A549 (cell line): Measurements from ENCODE around the gene DOC2A. TPM values are rescaled to one million over a fixed set of nuclear protein-coding genes. Genes with fewer than 3 reads are reported as not detected.
A peak's percentile ranks its signal among the peaks of the same experiment; 100 is the strongest.
"Not testable (repeated sequence)": the region's sequence is repeated elsewhere in the genome, so short reads cannot be mapped to it uniquely, and the experiment has no call there.

Experiments
- ATAC-seq, 2 experiments: fragments of 200-7000 bp in 1 of 2; fragments of >200 bp in 1 of 2; cut with Nextera tagmentation in 1 of 2; cut with Tn5 transposase in 1 of 2; 3 replicates each; pipeline versions ENCODE4 v1.8.0 to v1.9.1; 2018 to 2020; ENCODE audit warnings: mild to moderate bottlenecking in 1 of 2, moderate library complexity in 1 of 2
- CTCF ChIA-PET: fragments of 300-600 bp; sonication (Branson Sonifier 250); formaldehyde crosslinking; extraction: SDS; loops from one replicate; lab custom pipeline; 2021; ENCODE audit warnings: antibody characterized with exemption, inconsistent platforms; lab: Yijun Ruan, JAX
- POLR2A ChIA-PET: fragments of 350-600 bp; formaldehyde crosslinking; extraction: SDS; loops from one replicate; lab custom pipeline; 2021; ENCODE audit warnings: antibody characterized with exemption, inconsistent platforms; lab: Yijun Ruan, JAX
- DNase-seq, 2 experiments: peaks; one replicate each; pipeline versions ENCODE4 v3.0.0 to v3.0.0-alpha.2; 2011 to 2016; ENCODE audit warnings: low read depth in 1 of 2, low spot score in 1 of 2
- FAIRE-seq: peaks from 2 replicates; lab custom pipeline; 2011; peaks lifted over from hg19 to GRCh38; lab: Jason Lieb, UNC
- H3K27ac ChIP-seq, 2 experiments: fragments of >200 bp; sonication (Bioruptor Twin); formaldehyde crosslinking; 3 replicates each; pipeline ENCODE4 v1.5.1; 2016 to 2017
- H3K4me1 ChIP-seq: fragments of >200 bp; sonication (Bioruptor Twin); formaldehyde crosslinking; 3 replicates; pipeline ENCODE4 v1.6.1; 2016
- H3K4me2 ChIP-seq: fragments of >200 bp; sonication (Bioruptor Twin); formaldehyde crosslinking; 3 replicates; pipeline ENCODE4 v1.6.1; 2016
- H3K4me3 ChIP-seq: fragments of >200 bp; sonication (Bioruptor Twin); formaldehyde crosslinking; 3 replicates; pipeline ENCODE4 v1.5.1; 2016
- H3K9me3 ChIP-seq: fragments of >200 bp; sonication (Bioruptor Twin); formaldehyde crosslinking; 3 replicates; pipeline ENCODE4 v1.6.1; 2016
- CEBPB ChIP-seq, 2 experiments: fragments of >200 bp in 1 of 2; sonication (Bioruptor Twin) in 1 of 2; formaldehyde crosslinking in 1 of 2; IDR thresholded peaks; 2 replicates each; pipeline ENCODE4 v1.6.1; 2012 to 2016
- EHMT2 ChIP-seq: fragments of 200-600 bp; sonication (generic); IDR thresholded peaks from 2 replicates; pipeline ENCODE4 v1.6.1; 2016; ENCODE audit warnings: antibody characterized with exemption, low read depth, mild to moderate bottlenecking, moderate library complexity
- FOSL2 ChIP-seq, 2 experiments: fragments of 450-650 bp in 1 of 2; fragments of >200 bp in 1 of 2; sonication (Bioruptor Twin) in 1 of 2; formaldehyde crosslinking; IDR thresholded peaks; 2 replicates each; pipeline versions ENCODE4 v1.5.0 to v1.6.1; 2016 to 2020; ENCODE audit warnings: mild to moderate bottlenecking in 1 of 2, moderate library complexity in 1 of 2
- FOXS1 ChIP-seq: fragments of 250-450 bp; sonication (Bioruptor Pico); IDR thresholded peaks from 2 replicates; pipeline ENCODE4 v1.5.0; 2020; ENCODE audit warnings: mild to moderate bottlenecking, moderate library complexity
- GATA3 ChIP-seq: IDR thresholded peaks from 2 replicates; pipeline ENCODE4 v1.6.1; 2012; ENCODE audit warnings: borderline replicate concordance
- HEYL ChIP-seq: fragments of 250-450 bp; sonication (Bioruptor Pico); IDR thresholded peaks from 2 replicates; pipeline ENCODE4 v1.8.0; 2021; ENCODE audit warnings: mild to moderate bottlenecking, moderate library complexity
- HOXB13 ChIP-seq: fragments of 250-450 bp; sonication (Bioruptor Pico); IDR thresholded peaks from 2 replicates; pipeline ENCODE4 v1.5.0; 2020; ENCODE audit warnings: low read depth, mild to moderate bottlenecking, moderate library complexity
- JUNB ChIP-seq: fragments of >200 bp; sonication (Bioruptor Twin); formaldehyde crosslinking; IDR thresholded peaks from 2 replicates; pipeline ENCODE4 v1.6.1; 2016
- KDM5A ChIP-seq: fragments of 200-600 bp; sonication (generic); IDR thresholded peaks from 2 replicates; pipeline ENCODE4 v1.6.1; 2016; ENCODE audit warnings: antibody characterized with exemption, mild to moderate bottlenecking
- MAFK ChIP-seq: fragments of 450-650 bp; IDR thresholded peaks from 2 replicates; pipeline ENCODE4 v1.6.1; 2014; ENCODE audit not compliant: partially characterized antibody
- NFE2L2 ChIP-seq: fragments of 150-350 bp; conservative IDR thresholded peaks from 2 replicates; pipeline ENCODE4 v1.6.1; 2014; ENCODE audit warnings: low read length
- PHF8 ChIP-seq: fragments of 200-600 bp; sonication (generic); IDR thresholded peaks from 2 replicates; pipeline ENCODE4 v1.6.1; 2016; ENCODE audit warnings: low read depth, mild to moderate bottlenecking, antibody characterized with exemption, moderate library complexity, borderline replicate concordance
- RAD21 ChIP-seq, 2 experiments: fragments of >200 bp in 1 of 2; sonication (Bioruptor Twin) in 1 of 2; formaldehyde crosslinking in 1 of 2; IDR thresholded peaks in 1 of 2; conservative IDR thresholded peaks in 1 of 2; 2 replicates in 1 of 2; 3 replicates in 1 of 2; pipeline ENCODE4 v1.6.1; 2012 to 2018; ENCODE audit warnings: inconsistent platforms in 1 of 2
- RARB ChIP-seq: fragments of 250-450 bp; sonication (Bioruptor Pico); IDR thresholded peaks from 2 replicates; pipeline ENCODE4 v1.8.0; 2021; ENCODE audit warnings: mild to moderate bottlenecking, moderate library complexity
- SREBF2 ChIP-seq: fragments of 450-650 bp; IDR thresholded peaks from 2 replicates; pipeline ENCODE4 v1.6.1; 2014; ENCODE audit warnings: mild to moderate bottlenecking, moderate library complexity
- TFCP2L1 ChIP-seq: fragments of 250-450 bp; sonication (Bioruptor Pico); IDR thresholded peaks from 2 replicates; pipeline ENCODE4 v1.5.0; 2021; ENCODE audit warnings: mild to moderate bottlenecking
- ZFP36 ChIP-seq: fragments of 450-650 bp; IDR thresholded peaks from 2 replicates; pipeline ENCODE4 v1.6.1; 2014; ENCODE audit warnings: borderline replicate concordance; ENCODE audit not compliant: partially characterized antibody
- ZNF302 ChIP-seq: fragments of 250-450 bp; sonication (Bioruptor Pico); IDR thresholded peaks from 2 replicates; pipeline ENCODE4 v1.9.0; 2021; ENCODE audit warnings: inconsistent platforms, mild to moderate bottlenecking, moderate library complexity
- WGBS: methylation state at CpG from one replicate; pipeline ENCODE4 v1.1.6; 2017; ENCODE audit errors: missing lambda C conversion rate; 5-methylcytosine and 5-hydroxymethylcytosine counted together
- polyA plus RNA-seq, 4 experiments: library from polyadenylated mRNA; depleted of rRNA in 3 of 4; stranded (reverse); fragments of >200 nt; fragmentation: RNase III in 1 of 4; extraction: RNeasy Plus Mini Kit Qiagen cat#74134 plus additional on column Dnase treatment in 1 of 4; gene quantifications; 2 replicates in 3 of 4; 3 replicates in 1 of 4; pipeline ENCODE4 v1.2.3, GENCODE V29; 2011 to 2017
- TF ChIP-seq, protein P1 (sequence below): IDR thresholded peaks from 2 replicates; pipeline ENCODE4 v1.6.1; 2012

The DOC2A gene
- polyA plus RNA-seq, 2 of the 4 experiments (the other 2 are of a cell fraction), result 2.5 to 5.5 TPM

GRCh38 chr16:30018731-30019158 lies 7.9 kb upstream of the DOC2A start:
- POLR2A ChIA-PET, result no interaction called here
- no peak overlapping the region for H3K4me3 ChIP-seq
- H3K4me1 ChIP-seq, result no peaks in the 10 kb centered on the region
- no peak overlapping the region for H3K4me2 ChIP-seq
- H3K27ac ChIP-seq, result no peak overlapping the region
- FAIRE-seq (no peak), ATAC-seq (no peak), DNase-seq (no peak)
- TF ChIP-seq FOSL2 (IDR thresholded peaks at IDR 0.05), result no peak
- TF ChIP-seq FOSL2 (CRISPR knock-in tag; IDR thresholded peaks at IDR 0.05), result peak; percentile 9; the same call in 1 of the 2 replicates
- TF ChIP-seq PHF8, result no peak
- TF ChIP-seq KDM5A, result no peak
- no peaks in the 10 kb centered on the region for H3K9me3 ChIP-seq
- WGBS, result 63% methylated on average over 4 of the region's 4 CpGs
- CTCF ChIA-PET, result interaction anchor here (1.3 to 4.1 kb wide), 6 partner anchors 13 to 327 kb away, joined by 3 to 26 read pairs (median 6); partner anchors contain the start of gene CDIPT

DNA sequence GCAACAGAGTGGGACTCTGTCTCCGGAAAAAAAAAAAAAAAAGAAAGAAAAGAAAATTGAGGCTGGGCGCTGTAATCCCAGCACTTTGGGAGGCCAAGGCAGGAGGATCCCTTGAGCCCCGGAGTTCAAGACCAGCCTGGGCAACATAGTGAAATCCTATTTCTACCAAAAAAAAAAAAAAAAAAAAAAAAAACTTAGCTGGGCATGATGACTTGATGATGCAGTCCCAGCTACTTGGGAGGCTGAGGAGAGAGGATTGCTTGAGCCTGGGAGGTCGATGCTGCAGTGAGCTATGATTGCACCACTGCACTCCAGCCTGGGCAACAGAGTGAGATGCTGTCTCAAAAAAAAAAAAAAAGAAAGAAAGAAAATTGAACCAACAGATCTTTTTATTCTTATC lies 7.1 kb upstream of the DOC2A start:
- H3K4me1 ChIP-seq, DNase-seq, H3K27ac ChIP-seq, FAIRE-seq, H3K4me2 ChIP-seq, H3K9me3 ChIP-seq, ATAC-seq, POLR2A ChIA-PET, H3K4me3 ChIP-seq: not testable (repeated sequence)
- 53% methylated on average over 4 of the region's 4 CpGs for WGBS
- CTCF ChIA-PET, result interaction anchor here (1.2 to 4.1 kb wide), 6 partner anchors 12 to 210 kb away, joined by 3 to 26 read pairs (median 6); partner anchors contain the start of gene CDIPT

- ATAC-seq (no peak), DNase-seq (no peak)
- Histone ChIP-seq H3K4me1 (no peaks in the 10 kb centered on the region), H3K9me3 (no peaks in the 10 kb centered on the region)
- WGBS, result 99% methylated on average over 2 of the region's 2 CpGs
- POLR2A ChIA-PET, result no interaction called here
- no peak for TF ChIP-seq KDM5A
- no peak for TF ChIP-seq RAD21 (conservative IDR thresholded peaks at IDR 0.05 in 1 of 2, IDR thresholded peaks at IDR 0.05 in 1 of 2)
- TF ChIP-seq NFE2L2, result no peak
- TF ChIP-seq CEBPB (IDR thresholded peaks at IDR 0.05), result no peak
- TF ChIP-seq GATA3, result no peak
- TF ChIP-seq HEYL (CRISPR knock-in tag), result no peak
- TF ChIP-seq EHMT2, result no peak
- no peak for TF ChIP-seq ZNF302 (CRISPR knock-in tag)
- TF ChIP-seq, all 56 proteins: peak for 0
- H3K4me2 ChIP-seq, result no peak overlapping the region
- no peak overlapping the region for H3K4me3 ChIP-seq
- FAIRE-seq, result no peak
- no peak overlapping the region for H3K27ac ChIP-seq
- CTCF ChIA-PET, result interaction anchor here (0.6 to 4.1 kb wide), 4 partner anchors 11 to 209 kb away, joined by 3 to 26 read pairs (median 10); partner anchors contain the start of gene TMEM219
These were observed 6.4 kb upstream of the DOC2A start for GRCh38 chr16:30017277-30017656.

DNA sequence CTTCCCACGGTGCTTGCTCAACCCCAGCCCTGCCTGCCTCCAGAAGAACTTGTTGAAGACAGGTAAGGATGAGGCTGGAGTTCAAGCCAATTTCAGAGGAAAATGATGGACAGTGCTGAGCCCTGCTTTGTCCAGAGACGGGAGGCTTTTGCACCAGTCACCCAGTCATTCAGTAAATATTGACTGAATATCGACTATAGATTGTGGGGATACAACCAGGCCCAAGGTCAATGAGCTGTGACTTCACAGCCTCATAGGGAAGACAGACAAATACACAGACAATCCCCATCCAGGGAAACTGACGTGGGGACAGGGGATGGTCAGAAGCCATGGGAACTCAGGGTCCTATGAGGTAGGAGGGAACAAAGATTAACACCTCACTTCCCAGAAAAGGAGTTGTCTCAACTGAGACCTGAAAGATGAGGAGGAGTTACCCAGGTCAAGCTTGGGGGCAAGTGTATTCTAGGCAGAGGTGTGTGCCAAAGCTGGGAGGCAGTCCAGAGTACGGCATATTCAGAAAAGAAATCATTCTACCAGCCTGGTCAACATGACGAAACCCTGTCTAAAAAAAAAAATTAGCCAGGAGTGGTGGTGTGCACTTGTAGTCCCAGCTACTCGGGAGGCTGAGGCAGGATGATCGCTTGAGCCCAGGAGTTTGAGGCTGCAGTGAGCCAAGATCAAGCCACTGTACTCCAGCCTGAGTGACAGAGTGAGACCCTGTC lies 5.9 kb upstream of the DOC2A start:
- no peaks in the 10 kb centered on the region for H3K9me3 ChIP-seq
- H3K4me3 ChIP-seq, result no peak overlapping the region
- 54% methylated on average over 8 of the region's 8 CpGs for WGBS
- H3K4me1 ChIP-seq, result no peaks in the 10 kb centered on the region
- FAIRE-seq (no peak), ATAC-seq (no peak), DNase-seq (no peak)
- ChIA-PET POLR2A (no interaction called here), CTCF (interaction anchor here (0.6 to 4.1 kb wide), 5 partner anchors 11 to 201 kb away, joined by 3 to 26 read pairs (median 3); partner anchors contain the start of genes PAGR1 and TMEM219)
- H3K27ac ChIP-seq, result no peak overlapping the region
- TF ChIP-seq JUNB (no peak), RARB (CRISPR knock-in tag) (no peak), ZFP36 (no peak), HEYL (CRISPR knock-in tag) (no peak), TFCP2L1 (no peak), MAFK (no peak), RAD21 (conservative IDR thresholded peaks at IDR 0.05 in 1 of 2, IDR thresholded peaks at IDR 0.05 in 1 of 2) (no peak), SREBF2 (no peak), HOXB13 (CRISPR knock-in tag) (no peak), ZNF302 (CRISPR knock-in tag) (no peak), FOXS1 (no peak), FOSL2 (IDR thresholded peaks at IDR 0.05) (no peak), FOSL2 (CRISPR knock-in tag; IDR thresholded peaks at IDR 0.05) (no peak)
- TF ChIP-seq, protein P1, sequence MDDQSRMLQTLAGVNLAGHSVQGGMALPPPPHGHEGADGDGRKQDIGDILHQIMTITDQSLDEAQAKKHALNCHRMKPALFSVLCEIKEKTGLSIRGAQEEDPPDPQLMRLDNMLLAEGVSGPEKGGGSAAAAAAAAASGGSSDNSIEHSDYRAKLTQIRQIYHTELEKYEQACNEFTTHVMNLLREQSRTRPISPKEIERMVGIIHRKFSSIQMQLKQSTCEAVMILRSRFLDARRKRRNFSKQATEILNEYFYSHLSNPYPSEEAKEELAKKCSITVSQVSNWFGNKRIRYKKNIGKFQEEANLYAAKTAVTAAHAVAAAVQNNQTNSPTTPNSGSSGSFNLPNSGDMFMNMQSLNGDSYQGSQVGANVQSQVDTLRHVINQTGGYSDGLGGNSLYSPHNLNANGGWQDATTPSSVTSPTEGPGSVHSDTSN, result no peak
- no peak overlapping the region for H3K4me2 ChIP-seq

GRCh38 chr16:30015450-30015849 lies 4.6 kb upstream of the DOC2A start:
- H3K9me3 ChIP-seq, H3K4me3 ChIP-seq, FAIRE-seq, POLR2A ChIA-PET, H3K4me1 ChIP-seq, H3K4me2 ChIP-seq, ATAC-seq, DNase-seq, H3K27ac ChIP-seq: not testable (repeated sequence)
- 89% methylated on average over 7 of the region's 7 CpGs for WGBS
- CTCF ChIA-PET, result interaction anchor here (0.8 to 1.5 kb wide), 7 partner anchors 8 to 208 kb away, joined by 3 to 6 read pairs (median 4); partner anchors contain the start of gene C16orf92

DNA sequence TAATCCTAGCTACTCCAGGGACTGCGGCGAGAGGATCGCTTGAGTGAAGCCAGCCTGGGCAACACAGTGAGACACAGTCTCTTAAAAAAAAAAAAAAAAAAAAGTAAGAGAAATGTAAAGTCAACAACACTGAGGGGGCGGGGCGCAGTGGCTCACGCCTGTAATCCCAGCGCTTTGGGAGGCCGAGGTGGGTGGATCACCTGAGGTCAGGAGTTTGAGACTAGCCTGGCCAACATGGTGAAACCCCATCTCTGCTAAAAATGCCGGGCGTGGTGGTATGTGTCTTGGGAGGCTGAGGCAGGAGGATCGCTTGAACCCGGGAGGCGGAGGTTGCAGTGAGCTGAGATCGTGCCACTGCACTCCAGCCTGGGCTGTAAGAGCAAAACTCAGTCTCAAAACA lies 1.8 kb upstream of the DOC2A start:
- DNase-seq, POLR2A ChIA-PET, H3K4me3 ChIP-seq, H3K9me3 ChIP-seq, FAIRE-seq, H3K4me2 ChIP-seq, ATAC-seq, H3K27ac ChIP-seq, H3K4me1 ChIP-seq: not testable (repeated sequence)
- CTCF ChIA-PET, result interaction anchor here (1.0 to 1.8 kb wide), 5 partner anchors 8 to 312 kb away, joined by 3 to 9 read pairs (median 3); partner anchors contain the start of genes INO80E and TLCD3B
- 95% methylated on average over 14 of the region's 14 CpGs for WGBS
